Stimulated activated CD4-positive, alpha-beta T cell treated with anti-CD3 and anti-CD28 coated beads, Interleukin-4, amount 100 ng/mL, for 48 hours (primary cell): ENCODE results near the gene PARD3.
"Not testable (repeated sequence)": the region's sequence is repeated elsewhere in the genome, so short reads cannot be mapped to it uniquely, and the experiment has no call there.

ENCODE experiments used
- DNase-seq, 2 donors: peaks; one replicate each; pipeline ENCODE4 v3.0.0-alpha.2; 2020; ENCODE audit warnings: low read depth in 2 of 2

Gene PARD3

GRCh38 chr10:34078745-34079470 is 736.2 kb downstream of the PARD3 start:
- no peak for DNase-seq

GRCh38 chr10:34078017-34078744 is 736.9 kb downstream of the PARD3 start:
- DNase-seq, result no peak

- DNase-seq, result no peak
Observed at GRCh38 chr10:34076443-34076842, 738.7 kb downstream of the PARD3 start.

GRCh38 chr10:34075254-34075926 is 739.7 kb downstream of the PARD3 start:
- no peak for DNase-seq

- no peak for DNase-seq
Observed at GRCh38 chr10:34074051-34074450, 741.0 kb downstream of the PARD3 start.

GRCh38 chr10:34067741-34068140 is 747.4 kb downstream of the PARD3 start:
- DNase-seq, result not testable (repeated sequence)

- no peak for DNase-seq
Observed at GRCh38 chr10:34063592-34063991, 751.5 kb downstream of the PARD3 start.

GRCh38 chr10:34061841-34062240 is 753.3 kb downstream of the PARD3 start:
- DNase-seq, result no peak
